H1 (cell line): ENCODE results near the gene FHAD1.

ENCODE experiments used
- CEBPB ChIP-seq: IDR thresholded peaks from 2 replicates; pipeline ENCODE4 v1.6.1; 2012; ENCODE audit warnings: low read depth, low read length
- EP300 ChIP-seq, 2 experiments: IDR thresholded peaks; 1 replicate in 1 of 2; 2 replicates in 1 of 2; pipeline ENCODE4 v1.6.1; 2011 to 2012; ENCODE audit warnings: low read depth in 2 of 2, low read length in 2 of 2, mild to moderate bottlenecking in 2 of 2, borderline replicate concordance in 1 of 2, inconsistent platforms in 1 of 2, moderate library complexity in 1 of 2
- TF ChIP-seq, protein P1 (sequence below), 3 experiments: IDR thresholded peaks; 1 replicate in 2 of 3; 2 replicates in 1 of 3; pipeline versions ENCODE4 v1.5.1 to v1.6.1; 2011; ENCODE audit warnings: low read length in 3 of 3, mild to moderate bottlenecking in 3 of 3, inconsistent platforms in 2 of 3, low read depth in 1 of 3, moderate library complexity in 1 of 3; ENCODE audit not compliant: insufficient read depth in 1 of 3; ENCODE audit errors: control extremely low read depth in 1 of 3

DNA sequence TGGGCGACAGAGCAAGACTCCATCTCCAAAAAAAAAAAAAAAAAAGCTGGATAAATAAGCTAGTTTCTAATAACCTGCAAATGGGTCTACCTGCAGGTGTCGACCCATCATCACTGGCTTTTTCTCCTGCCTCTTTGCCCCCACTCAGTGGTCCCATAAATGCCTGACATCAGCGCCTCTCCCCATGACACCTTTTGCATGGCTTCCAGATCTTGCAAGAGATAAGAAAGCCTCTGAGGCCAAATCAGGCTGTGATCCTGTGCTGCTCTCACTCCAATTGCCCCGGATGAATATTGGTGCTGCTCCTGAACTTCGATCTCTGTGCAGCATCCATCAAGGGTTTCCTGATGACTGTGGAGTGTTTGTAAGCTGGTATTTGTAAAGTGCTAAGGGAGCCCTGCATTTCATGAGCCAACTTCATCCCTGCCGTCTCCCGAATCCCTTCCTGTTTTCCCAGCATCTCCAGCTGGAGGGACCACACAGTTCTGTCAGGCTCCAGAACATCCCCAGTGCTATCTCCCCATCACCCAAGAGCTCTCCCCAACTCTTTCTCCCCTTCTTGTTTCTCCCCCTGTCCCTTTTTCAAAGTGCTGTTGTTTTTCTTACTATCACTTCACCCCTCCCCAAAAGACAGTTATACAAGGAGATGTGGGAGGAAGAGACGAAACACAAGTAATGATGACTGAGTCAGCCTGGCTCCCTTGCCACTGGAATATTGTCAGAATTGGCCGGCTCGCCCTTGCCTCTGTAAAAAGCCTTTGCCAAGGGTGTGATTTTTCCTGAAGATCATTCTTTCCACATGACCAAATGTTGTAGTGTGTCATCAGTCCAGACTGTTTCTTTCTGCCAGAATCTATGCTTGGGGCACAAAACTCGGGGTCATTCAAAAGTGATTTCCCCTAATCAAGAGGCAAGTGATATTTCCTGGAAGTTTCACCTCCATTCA lies 159.9 kb downstream of the FHAD1 start:
- TF ChIP-seq CEBPB, result no peak
- TF ChIP-seq EP300 (IDR thresholded peaks at IDR 0.05; ENCODE audit: borderline replicate concordance in 1 of 2, low read depth in 2 of 2, low read length in 2 of 2), result no peak
- TF ChIP-seq, protein P1, sequence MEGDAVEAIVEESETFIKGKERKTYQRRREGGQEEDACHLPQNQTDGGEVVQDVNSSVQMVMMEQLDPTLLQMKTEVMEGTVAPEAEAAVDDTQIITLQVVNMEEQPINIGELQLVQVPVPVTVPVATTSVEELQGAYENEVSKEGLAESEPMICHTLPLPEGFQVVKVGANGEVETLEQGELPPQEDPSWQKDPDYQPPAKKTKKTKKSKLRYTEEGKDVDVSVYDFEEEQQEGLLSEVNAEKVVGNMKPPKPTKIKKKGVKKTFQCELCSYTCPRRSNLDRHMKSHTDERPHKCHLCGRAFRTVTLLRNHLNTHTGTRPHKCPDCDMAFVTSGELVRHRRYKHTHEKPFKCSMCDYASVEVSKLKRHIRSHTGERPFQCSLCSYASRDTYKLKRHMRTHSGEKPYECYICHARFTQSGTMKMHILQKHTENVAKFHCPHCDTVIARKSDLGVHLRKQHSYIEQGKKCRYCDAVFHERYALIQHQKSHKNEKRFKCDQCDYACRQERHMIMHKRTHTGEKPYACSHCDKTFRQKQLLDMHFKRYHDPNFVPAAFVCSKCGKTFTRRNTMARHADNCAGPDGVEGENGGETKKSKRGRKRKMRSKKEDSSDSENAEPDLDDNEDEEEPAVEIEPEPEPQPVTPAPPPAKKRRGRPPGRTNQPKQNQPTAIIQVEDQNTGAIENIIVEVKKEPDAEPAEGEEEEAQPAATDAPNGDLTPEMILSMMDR (IDR thresholded peaks at IDR 0.05; ENCODE audit: control extremely low read depth in 1 of 3, insufficient read depth in 1 of 3, low read depth in 1 of 3, low read length in 3 of 3), result no peak
